CD4-positive, alpha-beta T cell treated with Interferon alpha-2 for 1 hour (primary cell): Measurements from ENCODE around the gene KCNMB2.

Experiments used
- DNase-seq, 2 donors: peaks; one replicate each; pipeline ENCODE4 v3.0.0-alpha.2; 2020 to 2022

KCNMB2 gene

GRCh38 chr3:178583963-178584575 is 47.8 kb downstream of the KCNMB2 start:
- DNase-seq, result no peak

- DNase-seq, result no peak
Observed at GRCh38 chr3:178584722-178585380, 48.6 kb downstream of the KCNMB2 start.

DNA sequence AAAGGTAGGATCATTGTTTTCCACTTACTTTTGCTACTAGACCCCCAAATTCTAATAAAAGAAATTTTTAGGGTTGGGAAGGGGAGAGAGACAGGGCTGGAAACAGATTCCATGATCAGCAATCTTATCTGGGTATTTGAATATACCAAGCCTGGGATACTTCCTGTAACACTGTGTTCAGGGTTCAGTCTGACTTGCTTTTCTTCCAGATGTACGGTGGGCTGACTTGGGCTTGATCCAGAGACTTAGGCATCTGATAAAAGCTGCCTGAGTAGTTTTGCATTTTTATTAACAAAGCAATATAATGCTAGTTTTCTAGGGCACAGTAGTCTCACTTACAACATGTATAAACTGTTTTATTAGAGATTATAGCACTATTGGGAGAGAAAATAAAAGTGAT is 49.2 kb downstream of the KCNMB2 start:
- no peak for DNase-seq

- no peak for DNase-seq
Observed at GRCh38 chr3:178586076-178586475, 49.8 kb downstream of the KCNMB2 start.

- no peak for DNase-seq
Observed at GRCh38 chr3:178588628-178589027, 52.4 kb downstream of the KCNMB2 start.

- no peak for DNase-seq
Observed at GRCh38 chr3:178593786-178594185, 57.5 kb downstream of the KCNMB2 start.

- DNase-seq, result no peak
Observed at GRCh38 chr3:178597371-178597770, 61.1 kb downstream of the KCNMB2 start.

DNA sequence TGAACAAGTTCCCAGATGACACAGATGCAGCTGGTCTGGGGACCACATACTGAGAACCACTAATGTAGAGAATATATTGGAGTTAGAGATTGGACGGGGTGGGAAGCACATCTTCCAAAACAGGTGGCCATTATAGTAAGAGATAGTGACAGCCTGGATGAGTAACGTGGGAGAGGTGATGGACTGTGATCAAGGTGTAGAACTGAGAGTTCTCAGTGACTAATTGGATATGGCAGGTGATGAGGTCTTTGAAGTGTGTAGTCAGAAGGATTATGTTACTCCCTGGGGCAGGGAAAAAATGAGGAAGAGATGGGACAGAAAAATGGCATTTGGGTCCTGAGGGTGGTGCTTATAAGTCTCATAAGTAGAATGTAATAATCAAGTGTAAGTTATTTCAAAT is 66.6 kb downstream of the KCNMB2 start:
- DNase-seq, result no peak

DNA sequence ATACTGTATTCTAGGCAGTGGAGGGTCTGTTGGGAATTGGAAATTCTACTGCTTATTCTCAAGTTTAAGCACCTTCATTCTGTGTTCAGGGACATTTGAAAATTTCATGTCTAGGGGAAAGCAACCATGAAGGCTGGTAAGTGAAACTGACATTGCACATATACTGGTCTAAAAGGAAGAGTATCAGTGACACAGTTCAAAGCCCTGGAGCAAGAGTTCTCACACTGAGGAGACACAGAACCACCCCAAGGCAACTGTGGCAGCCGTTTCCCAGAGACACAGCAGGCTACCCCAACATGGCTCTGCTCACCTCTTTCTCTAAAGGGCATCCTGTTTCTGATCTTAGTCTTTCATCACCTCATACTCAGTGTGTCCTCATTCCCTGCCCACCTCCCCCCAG is 67.5 kb downstream of the KCNMB2 start:
- no peak for DNase-seq

- DNase-seq, result no peak
Observed at GRCh38 chr3:178618197-178618596, 82.0 kb downstream of the KCNMB2 start.

DNA sequence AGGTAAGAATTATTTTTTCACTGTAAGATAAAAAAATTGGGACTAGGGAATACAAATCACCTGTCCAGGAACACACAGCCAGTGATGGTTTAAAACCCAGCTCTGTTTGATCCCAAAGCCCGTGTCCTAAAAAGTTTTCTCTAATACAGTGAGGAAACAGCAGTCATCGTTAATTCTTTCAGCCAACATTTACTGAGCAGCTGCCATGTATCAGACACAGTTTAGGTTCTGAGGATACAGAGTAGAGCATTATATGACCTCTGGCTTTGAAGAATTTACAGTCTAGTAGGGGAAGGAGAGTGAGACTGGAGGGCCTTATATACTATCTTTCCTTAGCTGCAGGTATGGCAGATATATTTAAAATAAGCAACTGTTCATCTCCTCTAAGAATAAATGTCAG is 82.7 kb downstream of the KCNMB2 start:
- no peak for DNase-seq

GRCh38 chr3:178623666-178624255 is 87.5 kb downstream of the KCNMB2 start:
- no peak for DNase-seq

GRCh38 chr3:178624276-178624675 is 88.0 kb downstream of the KCNMB2 start:
- DNase-seq, result no peak

GRCh38 chr3:178625053-178625600 is 88.9 kb downstream of the KCNMB2 start:
- no peak for DNase-seq

GRCh38 chr3:178628037-178628436 is 91.8 kb downstream of the KCNMB2 start:
- no peak for DNase-seq

- no peak for DNase-seq
Observed at GRCh38 chr3:178629430-178630178, 93.4 kb downstream of the KCNMB2 start.

DNA sequence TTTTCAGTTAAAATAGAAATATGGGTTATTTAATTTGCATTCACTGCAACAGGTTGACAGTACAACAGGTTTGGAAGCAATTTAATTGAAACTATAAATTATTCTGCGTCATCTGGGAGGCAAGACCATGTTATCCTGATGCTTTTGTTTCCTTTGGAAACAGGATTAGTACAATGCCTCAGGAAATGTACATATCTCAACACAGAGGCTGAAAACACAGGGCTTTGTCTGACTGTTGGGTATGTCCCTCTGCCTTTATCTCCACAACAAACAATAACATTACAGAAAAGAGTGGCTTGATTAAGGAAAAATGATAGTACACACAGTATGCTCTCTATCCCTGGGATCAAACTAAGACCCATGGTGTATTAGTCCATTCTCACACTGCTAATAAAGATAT is 95.7 kb downstream of the KCNMB2 start:
- no peak for DNase-seq

GRCh38 chr3:178634975-178635374 is 98.7 kb downstream of the KCNMB2 start:
- DNase-seq, result no peak

DNA sequence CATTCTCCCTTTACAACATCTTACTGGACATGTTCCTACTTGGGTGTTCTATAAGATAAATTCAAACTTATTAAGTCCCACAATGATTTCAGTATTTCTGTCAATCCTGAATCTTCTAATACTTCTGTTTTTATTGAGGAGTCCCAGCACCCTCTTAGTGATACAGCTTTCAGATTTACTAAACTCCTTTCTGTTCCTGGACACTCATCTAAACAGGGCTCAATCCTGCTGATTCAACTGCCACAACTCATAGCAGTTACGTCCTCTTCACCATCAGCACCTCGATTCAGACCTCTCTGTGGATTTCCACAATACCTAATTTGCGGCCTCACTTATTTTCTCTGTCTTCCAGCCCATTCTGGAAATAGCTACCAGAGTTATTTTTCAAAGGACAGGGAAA is 101.6 kb downstream of the KCNMB2 start:
- DNase-seq, result no peak

DNA sequence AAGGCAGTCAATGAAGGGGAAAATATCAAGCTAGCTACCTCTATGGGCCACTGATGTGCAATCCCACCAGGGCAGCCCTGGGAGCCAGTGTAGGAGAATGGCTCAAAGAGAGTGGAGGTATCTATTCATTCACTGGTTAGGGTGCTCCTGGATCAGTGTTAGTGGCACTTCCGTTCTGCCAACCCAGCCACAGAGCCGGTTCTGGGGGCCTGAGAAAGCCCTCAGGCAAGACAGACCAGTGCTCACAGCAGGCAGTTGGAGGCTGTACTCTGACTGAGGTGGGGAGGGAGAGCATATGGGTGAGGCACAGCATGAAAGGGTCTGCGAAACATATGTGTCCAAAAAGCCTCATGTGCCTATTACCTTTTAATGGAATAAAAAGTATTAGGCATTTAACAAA is 109.3 kb downstream of the KCNMB2 start:
- no peak for DNase-seq

DNA sequence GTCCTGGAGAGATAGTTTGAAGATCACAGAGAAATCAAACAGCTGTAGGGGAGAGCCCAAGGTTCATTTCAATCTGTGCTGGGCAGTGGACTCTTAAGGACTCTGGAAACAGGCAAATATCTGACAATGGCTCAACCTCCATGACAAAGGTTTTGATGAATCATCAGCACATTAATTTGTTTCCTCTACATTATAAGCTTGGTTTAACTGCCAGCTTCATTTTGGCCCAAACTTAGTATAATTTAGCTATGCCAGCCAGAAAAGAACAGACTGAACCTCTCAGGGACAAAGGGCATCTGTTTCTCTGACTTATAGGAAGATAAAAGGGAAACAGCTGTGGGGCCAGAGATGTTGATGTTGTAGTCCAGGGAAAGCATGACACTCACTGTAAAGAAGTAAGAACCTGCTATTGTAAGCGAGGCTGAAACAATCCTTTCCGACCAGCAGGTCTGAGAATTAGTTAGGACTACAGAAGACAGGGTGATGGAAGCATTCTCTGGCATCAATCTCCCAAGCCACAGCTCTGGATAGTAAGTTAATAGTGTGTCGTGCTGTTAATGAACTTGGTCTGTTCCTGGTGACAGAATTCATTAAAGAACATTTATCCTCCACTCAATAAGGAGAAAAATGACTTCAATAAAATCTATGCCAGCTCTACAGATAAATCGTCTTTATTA is 110.1 kb downstream of the KCNMB2 start:
- DNase-seq, result no peak

- DNase-seq, result no peak
Observed at GRCh38 chr3:178655488-178655887, 119.3 kb downstream of the KCNMB2 start.
